AG09309 (cell line): ENCODE data around the gene PRKN.

ENCODE experiments used
- DNase-seq: peaks from one replicate; pipeline ENCODE4 v3.0.0-alpha.2; 2010; ENCODE audit warnings: low read depth
- H3K4me3 ChIP-seq: 2 replicates; pipeline ENCODE4 v1.5.1; 2011; ENCODE audit warnings: mild to moderate bottlenecking, low read depth, low read length, moderate library complexity; ENCODE audit not compliant: control insufficient read depth
- CTCF ChIP-seq: IDR thresholded peaks from 2 replicates; pipeline ENCODE4 v1.5.1; 2011; ENCODE audit warnings: mild to moderate bottlenecking, low read depth, low read length, inconsistent platforms; ENCODE audit not compliant: insufficient read depth, control insufficient read depth; ENCODE audit errors: missing control alignments

The PRKN gene

DNA sequence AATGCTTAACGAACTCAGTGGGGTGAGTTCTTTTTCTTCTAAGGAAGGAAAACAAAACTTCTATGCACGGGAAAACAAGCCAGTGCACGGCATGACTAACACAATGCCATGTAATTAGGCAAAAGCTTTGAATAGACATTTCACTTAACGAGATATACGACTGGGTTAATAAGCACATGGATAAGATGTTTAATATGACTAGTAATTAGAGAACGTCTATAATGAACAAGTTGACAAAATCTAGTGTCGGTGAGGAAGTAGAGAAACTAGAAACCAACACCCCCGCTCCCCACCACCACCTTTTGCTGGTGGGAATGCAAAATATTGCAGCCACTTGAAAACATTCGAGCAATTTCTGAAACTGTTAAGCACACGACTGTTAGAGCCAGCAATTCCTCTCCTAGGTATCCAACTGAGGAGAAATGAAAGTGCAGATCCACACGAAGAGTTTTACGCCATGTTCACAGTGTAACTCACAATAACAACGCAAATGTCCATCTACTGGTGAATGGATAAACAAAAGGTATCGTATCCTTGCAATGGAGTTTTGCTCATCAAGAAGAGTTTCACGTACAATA, 808.8 kb downstream of the PRKN start:
- DNase-seq = no peak
- H3K4me3 ChIP-seq = no peak overlapping the region
- no peak for TF ChIP-seq CTCF

DNA sequence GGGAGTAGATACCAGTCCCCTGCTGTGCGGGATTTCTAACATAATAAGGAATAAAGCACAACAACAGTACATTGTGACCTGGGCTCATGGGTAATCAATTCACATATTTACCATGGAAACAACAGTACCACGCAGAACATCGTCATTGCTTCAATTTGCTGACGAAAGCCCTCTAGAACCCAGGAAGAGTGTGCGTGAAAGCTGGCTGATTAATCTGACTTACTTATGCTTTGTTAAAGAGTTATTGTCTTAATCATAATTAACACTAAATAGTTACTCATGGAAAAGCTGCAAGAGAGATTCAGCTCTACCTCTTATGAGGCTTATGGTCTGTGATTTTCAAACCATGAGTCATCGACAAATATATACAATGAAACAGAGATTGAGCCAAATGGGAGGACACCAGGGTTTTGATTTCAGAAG, 809.4 kb downstream of the PRKN start:
- DNase-seq = no peak
- TF ChIP-seq CTCF = no peak
- no peak overlapping the region for H3K4me3 ChIP-seq

DNA sequence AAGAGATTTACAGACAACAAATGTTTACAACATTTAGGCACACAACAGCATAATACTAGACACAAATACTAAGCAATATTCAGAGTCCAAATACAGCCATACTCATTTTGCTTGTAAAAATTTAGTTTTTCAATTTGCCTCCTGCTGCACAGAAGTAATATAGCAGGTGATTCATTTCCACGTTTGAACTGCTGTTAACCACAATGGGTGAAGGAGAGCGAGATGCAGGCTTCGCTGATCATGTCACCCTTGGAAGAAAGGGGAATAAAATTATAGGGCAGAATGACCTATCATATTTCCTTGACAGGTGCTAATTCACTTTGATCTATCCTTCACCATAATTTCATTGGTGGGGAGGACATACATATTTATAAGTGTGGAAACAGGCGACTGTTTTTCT, 809.9 kb downstream of the PRKN start:
- DNase-seq = no peak
- H3K4me3 ChIP-seq = no peak overlapping the region
- no peak for TF ChIP-seq CTCF

GRCh38 chr6:161915456-161915964, 812.1 kb downstream of the PRKN start:
- no peak for TF ChIP-seq CTCF
- DNase-seq = no peak
- no peak overlapping the region for H3K4me3 ChIP-seq

- no peak for TF ChIP-seq CTCF
- no peak overlapping the region for H3K4me3 ChIP-seq
- DNase-seq = no peak
These were observed 818.7 kb downstream of the PRKN start for GRCh38 chr6:161908872-161909271.

DNA sequence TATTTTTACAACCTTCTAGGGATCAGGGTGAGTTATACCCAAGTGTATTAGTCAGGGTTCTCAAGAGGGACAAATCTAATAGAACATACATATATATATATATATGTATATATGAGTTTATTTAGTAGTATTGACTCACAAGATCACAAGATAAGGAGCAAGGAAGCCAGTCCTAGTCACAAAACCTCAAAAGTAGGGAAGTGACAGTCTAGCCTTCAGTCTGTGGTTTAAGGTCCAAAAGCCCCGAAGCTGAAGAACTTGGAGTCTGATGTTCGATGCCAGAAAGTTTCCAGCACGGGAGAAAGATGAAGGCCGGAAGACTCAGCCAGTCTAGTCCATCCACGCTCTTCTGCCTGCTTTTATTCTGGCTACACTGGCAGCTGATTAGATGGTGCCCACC, 821.0 kb downstream of the PRKN start:
- H3K4me3 ChIP-seq = no peak overlapping the region
- TF ChIP-seq CTCF = no peak
- no peak for DNase-seq
